C4-2B (cell line): ENCODE results near the gene CAMK1D.

Experiments used
- H3K27ac ChIP-seq: fragments of 450-650 bp; 2 replicates; pipeline ENCODE4 v1.5.1; 2017
- CTCF ChIP-seq: fragments of 450-650 bp; conservative IDR thresholded peaks from 2 replicates; pipeline ENCODE4 v1.5.1; 2017; ENCODE audit warnings: mild to moderate bottlenecking
- ZFX ChIP-seq: fragments of 450-650 bp; IDR thresholded peaks from 2 replicates; pipeline ENCODE4 v1.6.1; 2017

The CAMK1D gene

GRCh38 chr10:12799714-12800113 lies 450.4 kb downstream of the CAMK1D start:
- H3K27ac ChIP-seq, result no peak overlapping the region
- TF ChIP-seq ZFX (no peak), CTCF (no peak)

GRCh38 chr10:12800302-12800701 lies 451.0 kb downstream of the CAMK1D start:
- no peak; the same call in 1 of the 2 replicates for TF ChIP-seq CTCF
- no peak for TF ChIP-seq ZFX
- no peak overlapping the region for H3K27ac ChIP-seq

- H3K27ac ChIP-seq, result no peak overlapping the region
- no peak for TF ChIP-seq ZFX
- TF ChIP-seq CTCF, result no peak
Measured at GRCh38 chr10:12801214-12802087, 452.1 kb downstream of the CAMK1D start.

- H3K27ac ChIP-seq, result no peak overlapping the region
- TF ChIP-seq CTCF (no peak), ZFX (no peak)
Measured at GRCh38 chr10:12803776-12804175, 454.4 kb downstream of the CAMK1D start.

GRCh38 chr10:12806228-12807095 lies 457.1 kb downstream of the CAMK1D start:
- H3K27ac ChIP-seq, result no peak overlapping the region
- TF ChIP-seq ZFX, result no peak
- no peak for TF ChIP-seq CTCF

GRCh38 chr10:12807096-12807755 lies 457.9 kb downstream of the CAMK1D start:
- TF ChIP-seq ZFX, result no peak
- no peak for TF ChIP-seq CTCF
- H3K27ac ChIP-seq, result no peak overlapping the region
